ENCODE measurements around the gene RNPS1. TPM values are rescaled to one million over a fixed set of nuclear protein-coding genes. Genes with fewer than 3 reads are reported as not detected.

Gene RNPS1
- total RNA-seq, 4 donors from 2014 or later: 71.5 to 155 (median 122) TPM

DNA sequence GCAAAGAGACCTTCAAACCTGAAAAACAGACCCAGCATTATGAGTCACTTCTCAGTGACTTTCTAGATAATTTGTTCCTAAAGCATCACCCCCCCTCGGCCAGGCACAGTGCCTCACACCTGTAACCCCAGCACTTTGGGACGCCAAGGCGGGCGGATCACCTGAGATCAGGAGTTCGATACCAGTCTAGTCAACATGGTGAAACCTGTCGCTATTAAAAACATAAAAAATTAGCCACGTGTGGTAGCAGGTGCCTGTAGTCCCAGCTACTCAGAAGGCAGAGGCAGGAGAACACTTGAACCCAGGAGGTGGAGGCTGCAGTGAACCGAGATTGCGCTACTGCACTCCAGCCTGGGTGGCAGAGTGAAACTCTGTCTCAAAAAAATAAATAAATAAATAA, 24.3 kb upstream of the RNPS1 start:
- TF ChIP-seq, protein P1, sequence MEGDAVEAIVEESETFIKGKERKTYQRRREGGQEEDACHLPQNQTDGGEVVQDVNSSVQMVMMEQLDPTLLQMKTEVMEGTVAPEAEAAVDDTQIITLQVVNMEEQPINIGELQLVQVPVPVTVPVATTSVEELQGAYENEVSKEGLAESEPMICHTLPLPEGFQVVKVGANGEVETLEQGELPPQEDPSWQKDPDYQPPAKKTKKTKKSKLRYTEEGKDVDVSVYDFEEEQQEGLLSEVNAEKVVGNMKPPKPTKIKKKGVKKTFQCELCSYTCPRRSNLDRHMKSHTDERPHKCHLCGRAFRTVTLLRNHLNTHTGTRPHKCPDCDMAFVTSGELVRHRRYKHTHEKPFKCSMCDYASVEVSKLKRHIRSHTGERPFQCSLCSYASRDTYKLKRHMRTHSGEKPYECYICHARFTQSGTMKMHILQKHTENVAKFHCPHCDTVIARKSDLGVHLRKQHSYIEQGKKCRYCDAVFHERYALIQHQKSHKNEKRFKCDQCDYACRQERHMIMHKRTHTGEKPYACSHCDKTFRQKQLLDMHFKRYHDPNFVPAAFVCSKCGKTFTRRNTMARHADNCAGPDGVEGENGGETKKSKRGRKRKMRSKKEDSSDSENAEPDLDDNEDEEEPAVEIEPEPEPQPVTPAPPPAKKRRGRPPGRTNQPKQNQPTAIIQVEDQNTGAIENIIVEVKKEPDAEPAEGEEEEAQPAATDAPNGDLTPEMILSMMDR (IDR thresholded peaks at IDR 0.05): no peak
- TF ChIP-seq POLR2A (IDR thresholded peaks at IDR 0.05): no peak
- no peaks in the 10 kb centered on the region for H3K4me1 ChIP-seq
- H3K9me3 ChIP-seq: no peaks in the 10 kb centered on the region
- no peak overlapping the region for H3K4me3 ChIP-seq
- no peak overlapping the region for H3K27ac ChIP-seq
- DNase-seq: no peak
- H3K27me3 ChIP-seq: no peaks in the 10 kb centered on the region
- no peaks in the 10 kb centered on the region for H3K36me3 ChIP-seq

DNA sequence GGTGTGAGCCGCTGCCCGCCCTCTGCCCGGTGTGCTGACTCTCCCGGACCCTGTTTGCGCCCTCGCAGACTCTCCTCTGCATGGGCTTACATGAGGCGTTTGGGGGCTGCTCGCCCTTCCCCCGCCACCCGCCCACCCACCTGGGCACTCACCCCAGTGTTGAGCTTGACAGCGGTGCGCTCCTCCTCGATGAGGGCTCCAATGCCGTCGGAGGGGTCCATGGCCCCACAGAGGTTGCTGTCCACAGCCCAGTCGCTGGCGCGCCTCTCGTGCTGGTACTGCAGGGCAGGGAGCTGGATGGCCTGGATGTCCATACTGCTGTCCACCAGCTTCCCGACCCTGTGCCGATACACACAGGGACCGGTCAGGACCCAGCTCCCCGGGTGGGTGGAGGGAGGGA, 21.4 kb upstream of the RNPS1 start:
- Histone ChIP-seq H3K9me3 (no peaks in the 10 kb centered on the region), H3K27me3 (no peaks in the 10 kb centered on the region), H3K36me3 (no peaks in the 10 kb centered on the region), H3K4me1 (no peaks in the 10 kb centered on the region), H3K4me3 (no peak overlapping the region), H3K27ac (no peak overlapping the region)
- no peak for DNase-seq
- TF ChIP-seq, protein P1 (IDR thresholded peaks at IDR 0.05): no peak
- TF ChIP-seq POLR2A (IDR thresholded peaks at IDR 0.05): no peak

DNA sequence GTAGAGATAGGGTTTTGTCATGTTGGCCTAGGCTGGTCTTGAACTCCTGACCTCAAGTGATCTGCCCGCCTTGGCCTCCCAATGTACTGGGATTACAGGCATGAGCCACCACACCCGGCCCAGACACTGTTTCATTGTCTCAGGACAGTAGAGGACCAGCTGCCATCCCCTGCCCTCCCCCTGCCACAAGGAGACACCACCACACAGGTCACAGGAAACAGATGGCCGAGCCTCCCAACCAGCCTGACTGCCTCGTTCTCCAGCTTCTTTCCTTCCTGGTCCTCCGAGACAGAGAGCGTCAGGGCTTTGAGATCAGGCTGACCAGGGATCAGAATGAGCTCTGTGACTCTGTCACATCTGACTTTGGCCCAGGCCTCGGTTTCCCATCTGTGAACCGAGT, 20.8 kb upstream of the RNPS1 start:
- DNase-seq: no peak
- Histone ChIP-seq H3K27ac (no peak overlapping the region), H3K4me1 (no peaks in the 10 kb centered on the region), H3K4me3 (no peak overlapping the region), H3K9me3 (no peaks in the 10 kb centered on the region), H3K27me3 (no peaks in the 10 kb centered on the region), H3K36me3 (no peaks in the 10 kb centered on the region)
- TF ChIP-seq, protein P1 (IDR thresholded peaks at IDR 0.05): no peak
- no peak for TF ChIP-seq POLR2A (IDR thresholded peaks at IDR 0.05)

DNA sequence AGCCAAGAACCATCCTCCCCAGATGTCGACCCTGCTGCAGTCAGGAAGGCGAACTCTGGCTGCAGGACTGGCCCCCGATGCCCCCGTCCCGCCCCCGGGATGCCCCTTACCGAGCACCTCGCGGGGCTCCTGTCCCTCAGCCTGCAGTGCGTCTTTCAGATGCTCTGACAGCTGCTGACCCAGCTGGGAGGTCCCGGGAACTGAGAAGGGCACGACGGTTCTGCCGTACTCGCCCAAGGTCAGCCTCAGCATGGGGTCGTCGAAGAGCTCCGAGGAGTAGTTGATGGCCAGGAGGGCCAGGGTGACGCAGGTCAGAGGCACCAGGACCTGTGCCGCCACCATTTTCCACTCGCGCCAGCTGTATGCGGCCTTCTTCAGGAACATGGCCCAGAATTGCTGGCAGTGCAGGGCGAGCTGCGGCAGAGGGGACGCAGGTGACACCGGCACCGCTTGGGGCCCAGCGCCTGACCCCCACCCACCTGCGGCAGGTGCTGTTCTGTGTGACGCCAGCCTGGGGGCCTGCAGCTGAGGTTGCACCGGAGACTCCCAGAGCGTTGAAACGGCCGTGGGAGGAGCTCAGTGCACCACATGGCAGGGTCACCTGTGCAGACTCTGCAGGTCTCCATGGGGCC, 20.1 kb upstream of the RNPS1 start:
- no peak for TF ChIP-seq POLR2A (IDR thresholded peaks at IDR 0.05)
- TF ChIP-seq, protein P1 (IDR thresholded peaks at IDR 0.05): no peak
- H3K27me3 ChIP-seq: no peaks in the 10 kb centered on the region
- no peaks in the 10 kb centered on the region for H3K36me3 ChIP-seq
- H3K4me3 ChIP-seq: no peak overlapping the region
- no peak for DNase-seq
- no peaks in the 10 kb centered on the region for H3K9me3 ChIP-seq
- no peaks in the 10 kb centered on the region for H3K4me1 ChIP-seq
- H3K27ac ChIP-seq: no peak overlapping the region

DNA sequence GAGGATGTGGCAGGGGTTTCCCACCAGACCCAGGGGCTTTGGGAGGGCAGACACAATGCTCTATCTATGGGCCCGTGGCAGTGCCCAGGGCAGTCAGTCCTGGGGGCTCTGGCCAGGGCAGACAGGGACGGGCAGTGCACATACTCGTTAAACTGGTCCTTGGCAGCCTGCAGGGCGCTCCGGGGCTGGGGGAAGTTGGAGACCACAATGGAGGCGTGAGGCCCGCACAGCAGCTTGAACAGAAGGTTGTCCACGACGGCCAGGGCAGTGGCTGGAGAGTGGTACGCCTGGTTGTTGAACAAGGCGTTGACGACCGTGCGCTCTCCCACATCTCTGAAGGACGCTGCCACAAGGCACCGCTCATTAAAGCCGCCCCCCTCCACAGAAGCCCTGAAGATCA, 18.6 kb upstream of the RNPS1 start:
- Histone ChIP-seq H3K36me3 (no peaks in the 10 kb centered on the region), H3K27me3 (no peaks in the 10 kb centered on the region), H3K4me1 (no peaks in the 10 kb centered on the region), H3K9me3 (no peaks in the 10 kb centered on the region), H3K27ac (no peak overlapping the region), H3K4me3 (no peak overlapping the region)
- no peak for DNase-seq
- no peak for TF ChIP-seq POLR2A (IDR thresholded peaks at IDR 0.05)
- TF ChIP-seq, protein P1 (IDR thresholded peaks at IDR 0.05): no peak

DNA sequence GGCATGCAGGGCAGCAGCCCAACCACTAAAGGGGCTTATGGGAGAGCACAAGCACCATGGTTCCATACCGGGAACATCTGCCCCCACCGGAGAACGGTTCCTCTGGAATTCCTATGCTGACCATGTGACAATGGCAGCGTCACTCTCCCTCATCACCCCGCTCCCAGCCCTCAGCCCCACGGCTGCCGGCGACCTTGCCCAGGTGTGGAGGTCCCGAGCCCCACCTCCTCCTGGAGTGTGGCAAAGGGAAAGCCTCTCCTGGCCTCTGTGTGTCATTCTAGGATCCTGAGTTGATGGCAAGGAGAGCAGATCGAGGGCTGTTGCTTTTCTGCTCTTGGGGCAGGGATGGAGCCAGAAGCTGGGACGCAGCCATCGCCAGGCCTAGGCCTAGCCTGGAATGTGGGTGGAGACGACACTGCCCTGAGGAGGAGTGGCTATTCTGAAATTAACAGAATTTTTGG, 17.8 kb upstream of the RNPS1 start:
- no peak for DNase-seq
- Histone ChIP-seq H3K36me3 (no peaks in the 10 kb centered on the region), H3K4me1 (no peaks in the 10 kb centered on the region), H3K27me3 (no peaks in the 10 kb centered on the region), H3K27ac (no peak overlapping the region), H3K4me3 (no peak overlapping the region), H3K9me3 (no peaks in the 10 kb centered on the region)
- TF ChIP-seq POLR2A (IDR thresholded peaks at IDR 0.05): no peak
- TF ChIP-seq, protein P1 (IDR thresholded peaks at IDR 0.05): no peak
